ENCODE data around the gene NFU1.
"Not testable (repeated sequence)": the region's sequence is repeated elsewhere in the genome, so short reads cannot be mapped to it uniquely, and the experiment has no call there.

The NFU1 gene

DNA sequence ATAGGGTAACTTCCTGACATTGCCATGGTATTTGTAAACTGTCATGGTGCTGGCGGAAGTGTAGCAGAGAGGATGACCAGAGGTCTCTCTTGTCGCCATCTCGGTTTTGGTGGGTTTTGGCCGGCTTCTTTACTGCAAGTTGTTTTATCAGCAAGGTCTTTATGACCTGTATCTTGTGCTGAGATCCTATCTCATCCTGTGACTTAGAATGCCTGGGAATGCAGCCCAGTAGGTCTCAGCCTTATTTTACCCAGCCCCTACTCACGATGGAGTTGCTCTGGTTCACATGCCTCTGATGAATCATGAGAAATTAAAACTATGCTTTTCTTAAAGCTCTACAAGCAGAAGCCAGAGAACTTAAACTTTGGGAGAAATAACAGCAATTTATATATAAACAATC, 12.7 kb upstream of the NFU1 start:
- DNase-seq: no peak

DNA sequence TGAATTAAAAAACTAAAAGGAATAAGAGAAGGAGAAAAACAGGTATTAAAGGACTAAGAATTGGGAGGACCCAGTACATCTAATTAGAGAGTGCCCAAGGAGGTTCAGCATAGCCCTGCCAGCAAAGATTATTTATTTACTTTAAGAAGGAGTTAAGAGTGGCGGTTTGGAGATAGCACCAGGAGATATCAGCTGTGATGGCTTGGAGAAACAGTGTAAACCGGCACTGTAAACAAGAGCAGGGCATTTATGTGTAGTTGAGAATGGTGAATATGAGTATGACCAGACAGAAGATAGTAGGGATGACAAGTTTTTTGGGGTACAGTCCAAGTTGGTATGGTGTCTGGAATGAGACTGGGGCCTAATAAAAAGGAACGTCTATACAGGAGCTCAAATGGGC, 6.4 kb upstream of the NFU1 start:
- DNase-seq: not testable (repeated sequence)

DNA sequence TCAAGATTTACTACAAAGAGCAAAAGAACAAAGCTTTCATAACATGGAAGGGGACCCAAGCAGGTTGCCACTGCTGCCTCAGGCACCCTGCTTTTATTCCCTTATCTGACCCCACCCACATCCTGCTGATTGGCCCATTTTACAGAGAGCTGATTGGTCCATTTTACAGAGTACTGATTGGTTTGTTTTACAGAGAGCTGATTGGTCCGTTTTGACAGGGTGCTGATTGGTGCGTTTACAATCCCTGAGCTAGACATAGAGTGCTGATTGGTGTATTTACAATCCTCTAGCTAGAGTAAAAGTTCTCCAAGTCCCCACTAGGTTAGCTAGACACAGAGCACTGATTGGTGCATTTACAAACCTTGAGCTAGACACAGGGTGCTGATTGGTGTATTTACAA, 2.3 kb upstream of the NFU1 start:
- not testable (repeated sequence) for DNase-seq

DNA sequence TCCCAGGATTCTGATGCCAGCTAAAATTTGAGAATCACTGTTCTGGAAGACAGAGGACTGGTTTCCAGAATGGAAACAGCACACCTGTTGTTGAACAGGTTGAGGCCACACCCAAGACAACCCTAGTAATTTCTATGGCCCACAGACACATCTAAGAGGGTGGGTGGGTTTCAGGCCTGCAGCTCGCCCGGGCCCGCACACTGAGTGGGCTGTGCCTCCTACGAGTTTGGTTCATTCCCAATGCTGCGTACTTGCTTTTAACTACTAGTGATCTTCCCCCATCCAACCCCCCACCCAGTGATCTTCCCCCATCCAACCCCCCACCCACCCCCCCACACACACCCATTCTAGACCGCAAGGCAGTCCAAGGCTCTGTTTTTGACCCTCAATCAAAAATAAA, 1.3 kb upstream of the NFU1 start:
- no peak for DNase-seq

- DNase-seq: no peak
Measured at GRCh38 chr2:69437751-69438154, 518 bp upstream of the NFU1 start.

DNA sequence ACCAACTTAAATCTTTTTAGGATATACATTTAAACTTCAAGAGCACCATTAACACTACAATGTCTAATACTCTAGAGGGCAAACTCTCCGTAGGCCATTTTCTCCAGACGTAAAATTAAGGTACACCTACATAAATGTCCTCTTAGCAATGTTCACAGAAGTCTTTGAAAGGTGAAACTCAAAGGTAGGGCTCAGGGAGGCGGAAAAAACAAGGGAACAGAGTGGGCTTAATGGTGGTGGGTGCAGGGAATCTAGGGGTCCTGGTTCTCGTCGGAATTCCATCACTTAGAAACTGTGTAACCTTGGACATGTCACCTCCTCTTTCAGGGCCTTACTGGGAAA, 668 bp downstream of the NFU1 start:
- peak; percentile 75 for DNase-seq

DNA sequence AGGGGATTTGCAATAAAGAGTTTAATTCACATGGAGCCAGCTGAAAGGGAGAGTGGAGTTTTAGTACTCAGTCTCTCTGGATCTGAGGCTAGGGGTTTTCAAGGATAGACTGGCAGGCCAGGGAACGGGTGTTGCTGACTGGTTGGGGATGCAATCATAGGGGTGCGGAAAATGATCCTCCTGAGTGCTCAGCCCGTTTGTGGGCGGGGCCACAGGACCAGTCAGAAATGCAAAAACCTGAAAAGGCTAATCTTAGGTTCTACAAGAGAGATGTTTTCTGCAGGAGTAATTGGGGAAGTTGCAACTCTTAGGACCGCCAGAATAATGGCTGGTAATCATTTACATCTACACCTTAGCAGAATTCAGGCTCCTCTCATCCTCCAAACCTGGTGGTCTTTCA, 2.5 kb downstream of the NFU1 start:
- no peak for DNase-seq

DNA sequence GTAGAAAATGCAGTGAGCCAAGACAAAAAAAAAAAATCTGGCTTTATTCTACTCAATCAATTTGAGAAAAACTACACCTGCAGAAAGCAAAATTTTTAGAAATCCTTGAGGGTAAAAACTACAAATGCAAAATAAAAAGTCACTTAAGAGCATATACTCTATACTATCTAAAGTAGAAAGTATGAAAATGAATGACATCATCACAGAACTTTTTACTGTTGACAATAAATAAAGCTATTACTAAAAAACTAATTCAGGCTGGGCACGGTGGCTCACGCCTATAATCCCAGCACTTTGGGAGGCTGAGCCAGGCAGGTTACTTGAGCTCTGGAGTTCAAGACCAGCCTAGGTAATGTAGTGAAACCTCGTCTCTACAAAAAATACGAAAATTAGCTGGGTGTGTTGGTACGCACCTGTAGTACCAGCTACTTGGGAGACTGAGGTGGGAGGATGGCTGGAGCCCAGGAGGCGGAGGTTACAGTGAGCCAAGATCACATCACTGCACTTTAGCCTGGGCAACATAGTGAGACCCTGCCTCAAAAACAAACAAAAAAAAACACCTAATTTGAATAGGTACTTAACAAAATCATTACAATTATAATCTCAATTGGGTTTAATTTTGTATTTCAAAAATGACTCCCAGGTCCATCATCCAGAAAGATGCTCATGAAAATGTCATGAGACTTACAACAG, 7.6 kb downstream of the NFU1 start:
- no peak for DNase-seq

DNA sequence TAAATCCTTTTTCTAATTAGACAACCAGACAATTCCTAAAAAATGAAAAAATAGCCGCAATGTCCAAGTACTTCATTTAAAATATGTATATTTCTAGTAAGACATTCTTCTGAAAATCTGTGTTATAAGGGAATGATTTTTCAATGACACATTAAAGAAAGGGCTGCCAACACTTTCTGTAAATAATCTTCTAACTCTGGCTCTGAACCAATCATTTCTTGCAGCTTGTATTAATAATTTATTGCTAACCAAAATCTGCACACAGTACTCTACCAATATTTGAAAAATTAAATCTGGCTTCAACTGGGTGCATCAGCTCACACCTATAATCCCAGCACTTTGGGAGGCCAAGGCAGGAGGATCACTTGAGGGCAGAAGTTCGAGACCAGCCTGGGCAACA, 8.3 kb downstream of the NFU1 start:
- DNase-seq: no peak

DNA sequence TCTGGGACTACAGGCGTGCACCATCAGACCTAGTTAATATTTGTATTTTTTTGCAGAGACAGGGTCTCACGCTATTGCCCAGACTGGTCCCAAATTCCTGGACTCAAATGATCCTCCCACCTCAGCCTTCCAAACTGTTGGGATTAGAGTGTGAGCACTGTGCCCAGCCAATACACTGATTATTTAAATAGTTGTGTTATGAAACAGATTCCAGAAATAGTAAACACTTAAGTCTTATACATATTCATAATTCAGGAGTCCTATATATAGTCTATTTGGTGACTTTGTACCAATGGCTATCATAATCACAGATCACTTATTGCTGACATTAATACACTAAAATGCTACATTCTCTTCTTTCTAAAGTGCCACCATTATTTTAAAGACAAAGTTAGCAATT, 12.8 kb downstream of the NFU1 start:
- no peak for DNase-seq

DNA sequence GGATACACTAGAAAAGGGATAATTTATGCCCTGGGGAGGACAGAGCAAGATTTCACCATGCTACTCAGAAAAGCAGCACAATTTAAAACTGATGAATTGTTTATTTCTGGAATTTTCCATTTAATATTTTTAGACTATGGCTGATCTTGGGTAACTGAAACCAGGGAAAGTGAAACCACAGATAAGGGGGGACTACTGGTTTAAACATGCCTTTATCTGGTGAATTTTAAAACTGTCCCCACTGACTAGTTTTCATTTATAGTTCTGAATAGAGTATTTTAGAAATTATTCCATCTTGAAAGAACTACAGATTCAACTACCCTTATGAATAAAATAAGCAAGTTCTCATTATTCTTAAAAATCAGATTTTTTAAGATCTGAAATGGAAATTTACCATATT, 15.0 kb downstream of the NFU1 start:
- DNase-seq: no peak

DNA sequence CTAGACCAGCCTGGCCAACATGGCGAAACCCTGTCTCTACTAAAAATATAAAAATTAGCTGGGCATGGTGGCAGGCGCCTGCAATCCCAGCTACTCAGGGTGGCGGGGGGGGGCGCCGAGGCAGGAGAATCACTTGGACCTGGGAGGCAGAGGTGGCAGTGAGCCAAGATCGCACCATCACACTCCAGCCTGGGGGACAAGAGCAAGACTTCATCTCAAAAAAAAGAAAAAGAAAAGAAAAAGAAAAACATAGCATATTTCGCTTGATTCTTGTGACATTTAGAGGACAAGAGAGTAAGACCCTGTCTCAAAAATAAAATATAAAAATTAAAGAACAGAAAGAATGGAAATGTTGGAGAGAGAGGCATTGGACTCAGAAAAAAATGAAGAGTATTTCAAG, 18.1 kb downstream of the NFU1 start:
- DNase-seq: not testable (repeated sequence)

GRCh38 chr2:69416147-69416546, 21.1 kb downstream of the NFU1 start:
- DNase-seq: no peak

- DNase-seq: no peak
Measured at GRCh38 chr2:69411120-69411519, 26.1 kb downstream of the NFU1 start.

GRCh38 chr2:69405306-69405705, 31.9 kb downstream of the NFU1 start:
- no peak for DNase-seq

- no peak for DNase-seq
Measured at GRCh38 chr2:69400121-69400520, 37.1 kb downstream of the NFU1 start.

GRCh38 chr2:69397234-69397633, 40.0 kb downstream of the NFU1 start:
- no peak for DNase-seq

DNA sequence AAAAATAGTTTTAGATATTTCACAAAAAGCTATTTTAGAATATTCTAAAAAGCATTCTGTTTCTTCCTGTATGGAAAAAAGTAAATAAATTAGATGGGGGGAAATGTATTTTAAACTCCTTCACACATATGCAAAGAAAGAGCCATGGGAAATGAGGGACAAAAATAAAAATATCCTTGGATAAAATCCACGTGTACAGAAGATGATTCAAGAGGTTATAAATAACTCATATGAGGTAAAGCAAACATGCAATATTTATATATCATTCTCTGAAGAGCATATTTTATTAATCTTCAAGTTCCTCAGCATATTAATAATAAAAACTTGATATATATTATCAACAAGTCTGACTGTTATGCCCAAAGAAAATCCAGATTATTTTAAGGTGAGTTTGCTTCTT, 41.4 kb downstream of the NFU1 start:
- DNase-seq: no peak

DNA sequence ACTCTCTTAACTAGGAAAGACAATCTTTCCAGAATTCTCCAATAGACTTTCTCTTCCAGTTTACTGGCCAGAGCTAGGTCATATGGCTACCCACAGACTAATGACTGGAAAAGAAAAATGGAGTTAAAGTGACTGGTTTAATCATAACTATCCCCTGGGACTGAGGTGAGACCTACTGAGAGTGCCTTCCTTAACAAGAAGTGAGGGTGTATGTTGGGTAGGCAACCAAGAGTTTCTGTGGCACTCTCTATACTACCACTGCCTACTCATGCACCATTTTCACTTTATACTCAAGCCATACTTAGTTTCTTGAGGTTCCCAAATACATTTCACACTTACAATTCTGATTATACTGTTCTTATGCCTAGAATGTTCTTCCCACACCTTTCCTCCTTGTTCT, 43.3 kb downstream of the NFU1 start:
- no peak for DNase-seq

DNA sequence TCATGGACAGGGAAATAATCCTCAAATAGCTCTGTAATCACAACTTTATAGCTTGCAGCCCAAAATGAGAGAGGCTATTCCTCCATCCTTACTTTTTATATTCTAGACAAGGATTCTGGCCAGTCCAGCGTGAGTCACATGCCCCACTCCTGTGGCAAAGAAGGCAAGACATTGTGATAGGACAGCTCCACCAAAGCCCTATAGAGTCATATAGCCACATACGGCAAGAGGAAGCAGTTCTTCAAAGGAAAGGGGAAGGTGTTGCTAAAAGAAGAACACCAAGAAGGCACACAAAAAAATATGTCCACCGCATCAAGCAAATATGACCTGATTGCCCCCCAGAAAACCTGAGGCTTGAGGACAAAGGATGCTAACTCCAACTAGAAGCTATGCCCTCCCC, 46.8 kb downstream of the NFU1 start:
- no peak for DNase-seq

DNA sequence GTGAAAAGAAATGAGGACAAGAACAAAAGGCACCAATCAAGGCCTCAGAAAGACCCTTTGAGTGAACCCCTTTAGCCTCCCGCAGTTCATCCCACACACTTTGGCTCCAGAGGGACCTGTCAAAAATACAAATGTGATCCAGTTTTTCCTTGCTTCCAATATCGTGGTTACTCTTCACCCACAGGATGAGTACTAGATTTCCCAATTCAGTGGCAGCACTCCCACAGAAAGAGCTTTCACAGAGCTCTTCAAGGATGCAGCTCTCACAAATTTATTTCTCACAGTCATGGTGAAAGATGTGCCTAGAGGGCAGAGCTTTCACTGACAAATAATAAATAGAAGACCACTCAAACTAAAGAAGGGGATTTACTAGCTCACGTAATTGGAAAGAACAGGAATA, 47.2 kb downstream of the NFU1 start:
- no peak for DNase-seq

- no peak for DNase-seq
Measured at GRCh38 chr2:69389271-69389670, 48.0 kb downstream of the NFU1 start.

DNA sequence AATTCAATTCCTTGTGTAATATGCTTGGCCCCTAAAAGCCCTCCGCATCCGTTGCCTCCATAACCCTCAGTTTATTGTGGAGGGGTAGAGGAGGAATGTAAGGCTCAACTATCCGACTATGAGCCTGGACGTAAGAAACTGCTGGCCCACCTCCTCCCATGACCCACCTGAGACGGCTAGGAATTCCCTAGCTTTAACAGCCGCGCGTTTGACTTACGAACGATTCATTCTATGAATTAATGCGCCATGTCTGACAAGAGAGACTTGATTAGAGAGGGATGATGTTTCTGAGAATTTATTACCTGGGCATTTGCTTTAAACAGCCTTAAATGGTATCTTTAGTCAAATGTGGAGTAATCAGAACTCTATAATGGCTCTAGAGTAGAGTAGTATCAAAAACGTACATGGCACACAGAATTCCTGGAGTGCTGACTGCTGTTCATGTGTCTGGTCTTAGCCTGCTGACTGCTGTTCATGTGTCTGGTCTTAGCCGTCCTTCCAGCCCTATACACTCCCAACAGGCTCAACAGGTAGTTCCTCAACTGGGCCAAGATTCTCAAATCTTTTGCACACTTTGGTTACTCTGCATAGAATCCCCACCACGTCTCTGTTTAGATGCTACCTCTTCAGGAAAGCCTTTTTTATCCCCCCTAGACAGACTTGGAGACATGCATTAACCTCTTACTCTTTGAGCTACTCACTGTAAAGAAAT, 49.3 kb downstream of the NFU1 start:
- DNase-seq: no peak

GRCh38 chr2:69386789-69387734, 50.2 kb downstream of the NFU1 start, which contains the start of gene GFPT1:
Gene GFPT1 (minus strand): TSS chr2:69387227. CDS start chr2:69387071, 156 bp downstream.
- peak; percentile 90 for DNase-seq

Measured in NCI-H2171 treated with DMSO at 0.1 percent for 48 hours (cell line).